MV-4-11 (cell line): ENCODE measurements around the gene PLTP.
A peak's percentile ranks its signal among the peaks of the same experiment; 100 is the strongest.
"Not testable (repeated sequence)": the region's sequence is repeated elsewhere in the genome, so short reads cannot be mapped to it uniquely, and the experiment has no call there.

Source experiments
- DNase-seq: peaks from one replicate; lab custom pipeline; 2025; lab: John Stamatoyannopoulos, UW

The PLTP gene, protein sequence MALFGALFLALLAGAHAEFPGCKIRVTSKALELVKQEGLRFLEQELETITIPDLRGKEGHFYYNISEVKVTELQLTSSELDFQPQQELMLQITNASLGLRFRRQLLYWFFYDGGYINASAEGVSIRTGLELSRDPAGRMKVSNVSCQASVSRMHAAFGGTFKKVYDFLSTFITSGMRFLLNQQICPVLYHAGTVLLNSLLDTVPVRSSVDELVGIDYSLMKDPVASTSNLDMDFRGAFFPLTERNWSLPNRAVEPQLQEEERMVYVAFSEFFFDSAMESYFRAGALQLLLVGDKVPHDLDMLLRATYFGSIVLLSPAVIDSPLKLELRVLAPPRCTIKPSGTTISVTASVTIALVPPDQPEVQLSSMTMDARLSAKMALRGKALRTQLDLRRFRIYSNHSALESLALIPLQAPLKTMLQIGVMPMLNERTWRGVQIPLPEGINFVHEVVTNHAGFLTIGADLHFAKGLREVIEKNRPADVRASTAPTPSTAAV

DNA sequence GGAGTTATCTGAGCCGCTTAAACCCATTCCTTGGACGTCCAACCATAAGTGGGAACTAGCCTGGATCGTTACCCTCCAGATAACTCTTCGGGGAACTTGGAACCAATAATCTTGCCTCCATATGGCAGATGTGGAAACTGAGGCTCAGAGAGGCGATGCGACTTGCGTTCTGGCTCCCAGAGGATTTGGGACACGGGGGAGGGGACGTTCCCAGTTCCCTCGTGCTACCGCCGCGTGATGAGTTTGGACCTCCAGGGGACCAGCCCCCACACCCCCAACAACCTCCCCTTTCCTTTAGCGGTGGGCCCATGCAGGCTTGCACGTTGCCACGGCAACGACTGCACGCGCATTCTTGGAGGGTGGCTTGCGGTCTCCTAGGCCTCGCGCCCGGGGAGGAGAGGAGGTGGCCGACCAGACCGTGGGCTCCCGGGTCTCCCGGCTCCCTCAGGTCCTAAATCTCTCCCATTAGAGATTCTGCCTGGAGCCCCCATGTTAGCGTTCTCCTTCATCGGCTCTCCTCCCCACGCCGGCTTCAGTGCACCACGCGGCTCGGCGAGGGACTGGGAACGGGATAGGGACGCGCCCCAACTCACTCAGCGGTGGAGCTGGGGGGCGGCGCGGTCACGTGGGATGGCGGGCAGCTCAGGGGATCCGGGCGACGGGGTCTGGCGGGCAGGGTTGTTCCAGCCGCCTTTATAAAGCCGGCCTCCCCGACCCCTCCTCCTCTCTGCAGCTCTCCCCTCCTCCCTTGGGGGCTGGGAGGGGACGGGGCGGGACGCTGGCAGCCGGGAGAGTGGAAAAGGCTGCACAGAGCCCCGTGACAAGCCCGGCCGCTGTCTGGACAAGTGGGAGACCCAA, at the start of gene PLTP:
PLTP (minus strand) TSS at position 670 of the 858 bp plus-strand sequence. CDS start 703 bp downstream, outside the sequence.
- no peak for DNase-seq

DNA sequence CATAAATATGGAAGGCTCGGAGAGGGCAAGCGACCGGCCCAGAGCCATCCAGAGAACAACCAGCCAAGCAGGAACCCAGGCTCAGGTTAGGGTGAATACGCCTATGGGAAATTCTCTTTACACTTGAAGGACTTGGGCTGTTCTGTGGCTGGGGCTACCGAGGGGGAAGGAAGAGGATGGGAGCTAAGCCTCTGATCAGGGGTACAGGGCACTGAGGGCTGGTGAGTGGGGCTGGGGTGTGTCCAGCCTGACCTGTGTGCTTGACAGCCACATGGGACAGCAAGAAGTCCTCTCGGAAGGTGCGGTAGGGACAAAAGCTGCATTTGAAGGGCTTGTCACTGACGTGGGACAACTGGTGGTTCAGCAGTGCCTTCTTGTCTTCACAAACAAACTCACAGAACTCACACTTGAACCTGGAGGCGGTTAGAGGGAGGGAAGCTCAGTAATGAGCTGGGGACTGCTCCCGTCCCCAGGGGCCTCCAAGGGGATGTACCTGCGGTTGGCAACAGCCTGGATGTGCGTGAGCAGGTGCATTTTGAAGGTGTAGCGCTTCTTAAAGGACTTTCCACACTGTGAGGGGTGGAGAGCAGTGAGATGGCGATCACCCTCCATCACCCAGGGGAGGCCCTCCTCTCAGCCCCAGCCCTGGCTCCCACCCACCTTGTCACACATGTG, 48.1 kb upstream of the PLTP start:
- no peak for DNase-seq

DNA sequence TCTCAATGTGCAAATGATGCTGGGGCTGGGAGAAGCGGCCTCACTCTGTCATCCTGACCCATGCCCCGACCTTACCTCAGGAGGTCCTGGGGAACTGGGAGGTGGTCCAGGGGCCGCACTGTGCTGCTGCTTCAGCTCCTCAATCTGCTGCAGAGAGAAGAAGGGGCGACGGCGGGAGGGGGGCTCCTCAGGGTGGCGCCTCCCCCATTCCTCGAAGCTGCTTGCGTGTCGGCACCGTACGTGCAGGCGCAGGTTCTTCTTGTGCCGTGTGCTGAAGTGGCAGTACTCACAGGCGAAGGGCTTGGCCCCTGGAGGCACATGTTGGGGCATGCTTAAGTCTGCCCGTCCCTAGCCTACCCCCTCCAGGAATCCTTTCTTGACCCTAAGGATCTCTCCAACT, 47.2 kb upstream of the PLTP start:
- no peak for DNase-seq

DNA sequence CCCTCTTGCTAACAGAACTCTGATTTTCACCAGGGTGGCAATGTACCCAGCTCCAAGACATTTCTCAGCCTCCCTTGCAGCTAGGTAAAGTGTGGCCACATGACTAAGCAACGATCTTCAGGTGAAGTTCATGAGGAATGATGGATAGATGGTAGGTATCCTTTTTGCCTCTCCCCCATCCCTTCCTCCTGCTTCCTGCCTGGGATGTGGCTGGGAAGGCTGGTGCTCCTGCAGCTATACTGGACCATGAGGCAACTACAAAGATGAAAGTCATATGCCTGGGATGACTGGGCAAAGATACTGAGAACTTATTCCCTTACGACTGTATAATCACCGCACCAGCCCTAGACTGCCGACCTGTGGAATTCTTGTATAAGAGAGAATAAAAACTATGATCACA, 46.6 kb upstream of the PLTP start:
- no peak for DNase-seq

DNA sequence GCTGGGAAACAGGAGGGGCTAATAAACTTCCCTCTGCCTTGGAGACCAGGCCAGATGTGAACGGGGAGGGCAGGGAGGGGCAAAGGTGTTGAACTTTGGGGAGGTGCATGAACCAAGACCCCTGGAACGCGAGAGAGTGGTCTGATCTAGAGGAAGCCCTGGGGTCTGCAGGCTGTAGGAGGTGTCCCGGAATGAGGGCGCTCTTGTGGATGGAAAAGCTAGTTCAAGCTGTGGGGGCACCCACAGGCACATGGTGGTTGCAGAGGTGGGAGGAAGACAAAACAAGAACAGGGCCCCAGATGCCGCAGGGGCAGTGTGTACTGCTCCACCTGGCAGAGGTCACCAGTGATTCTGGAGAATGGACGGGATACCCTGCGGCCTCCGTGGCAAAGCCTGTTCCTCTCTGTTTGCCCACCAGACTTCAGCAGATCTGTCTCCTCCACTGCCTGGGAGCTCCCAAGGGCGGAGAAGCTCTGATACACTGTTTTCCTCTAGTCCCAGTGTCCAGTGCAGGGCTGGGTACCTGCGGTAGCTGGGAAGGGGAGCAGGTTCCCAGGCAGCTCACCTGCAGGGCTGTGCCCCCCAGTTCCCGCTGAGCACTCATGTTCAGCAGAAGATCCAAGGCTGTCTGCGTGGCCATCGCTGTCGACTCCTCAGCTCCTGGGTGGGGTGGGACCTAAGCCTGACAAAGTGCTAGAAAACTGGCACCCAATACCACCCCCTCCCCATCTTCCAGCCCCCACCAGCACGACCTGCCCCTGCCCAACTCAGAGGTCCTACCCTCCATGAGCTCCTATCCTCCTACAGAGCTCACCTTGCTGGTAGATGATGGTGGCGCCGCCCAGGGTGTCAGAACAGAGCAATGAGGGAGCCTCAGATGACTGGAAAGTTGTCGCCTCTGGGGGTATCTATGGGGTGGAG, 45.3 kb upstream of the PLTP start:
- no peak for DNase-seq

DNA sequence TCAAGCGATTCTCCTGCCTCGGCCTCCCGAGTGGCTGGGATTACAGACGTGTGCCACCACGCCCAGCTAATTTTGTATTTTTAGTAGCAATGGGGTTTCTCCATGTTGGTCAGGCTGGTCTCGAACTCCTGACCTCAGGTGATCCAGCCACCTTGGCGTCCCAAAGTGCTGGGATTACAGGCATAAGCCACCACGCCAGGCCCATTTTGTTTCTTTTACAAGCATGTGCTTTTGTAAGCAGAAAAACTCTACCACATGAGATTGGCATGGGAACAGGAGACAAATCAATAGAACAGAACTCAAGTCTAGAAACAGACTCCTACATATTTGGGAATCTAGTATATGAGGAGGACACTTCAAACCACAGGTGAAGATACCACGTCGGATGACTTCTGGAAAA, 44.4 kb upstream of the PLTP start:
- DNase-seq: not testable (repeated sequence)

DNA sequence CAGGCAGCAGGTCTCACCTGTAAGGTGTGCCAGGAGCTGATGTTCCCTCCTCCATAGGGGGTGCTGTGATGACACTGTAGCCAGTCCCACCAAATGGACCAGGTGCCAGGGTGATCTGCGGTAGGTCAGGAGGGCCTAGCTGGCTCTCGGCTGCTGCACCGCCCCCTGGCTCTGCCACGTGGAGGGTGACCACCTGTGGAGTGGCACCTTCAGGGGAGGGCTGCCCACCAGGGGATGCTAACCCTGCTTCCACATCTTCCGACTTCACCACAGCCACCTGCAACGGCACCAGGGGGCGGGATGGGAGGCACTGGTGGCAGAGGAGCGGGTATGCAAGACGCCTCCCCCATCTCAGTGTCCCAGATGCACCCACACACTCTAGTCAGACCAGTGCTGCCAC, 41.7 kb upstream of the PLTP start:
- DNase-seq: no peak

DNA sequence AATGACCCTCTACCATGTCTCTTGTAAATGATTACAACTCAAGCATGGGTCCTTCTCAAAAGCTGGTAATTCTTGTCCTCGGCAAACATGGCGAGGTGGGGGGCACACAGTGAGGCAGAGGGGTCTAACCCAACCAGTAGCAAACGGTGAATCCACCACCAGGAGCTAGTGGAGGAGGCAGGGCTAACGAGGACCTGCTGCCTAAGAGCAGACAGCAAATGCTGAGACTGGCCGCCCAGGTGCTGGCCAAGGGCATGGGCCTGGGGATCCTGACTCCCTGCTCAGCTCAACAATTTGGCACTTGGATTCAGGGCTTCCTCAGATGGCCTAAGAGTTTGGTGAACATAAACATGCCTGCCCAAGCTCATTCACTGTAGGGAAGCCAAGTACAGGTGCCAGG, 40.9 kb upstream of the PLTP start:
- DNase-seq: no peak

DNA sequence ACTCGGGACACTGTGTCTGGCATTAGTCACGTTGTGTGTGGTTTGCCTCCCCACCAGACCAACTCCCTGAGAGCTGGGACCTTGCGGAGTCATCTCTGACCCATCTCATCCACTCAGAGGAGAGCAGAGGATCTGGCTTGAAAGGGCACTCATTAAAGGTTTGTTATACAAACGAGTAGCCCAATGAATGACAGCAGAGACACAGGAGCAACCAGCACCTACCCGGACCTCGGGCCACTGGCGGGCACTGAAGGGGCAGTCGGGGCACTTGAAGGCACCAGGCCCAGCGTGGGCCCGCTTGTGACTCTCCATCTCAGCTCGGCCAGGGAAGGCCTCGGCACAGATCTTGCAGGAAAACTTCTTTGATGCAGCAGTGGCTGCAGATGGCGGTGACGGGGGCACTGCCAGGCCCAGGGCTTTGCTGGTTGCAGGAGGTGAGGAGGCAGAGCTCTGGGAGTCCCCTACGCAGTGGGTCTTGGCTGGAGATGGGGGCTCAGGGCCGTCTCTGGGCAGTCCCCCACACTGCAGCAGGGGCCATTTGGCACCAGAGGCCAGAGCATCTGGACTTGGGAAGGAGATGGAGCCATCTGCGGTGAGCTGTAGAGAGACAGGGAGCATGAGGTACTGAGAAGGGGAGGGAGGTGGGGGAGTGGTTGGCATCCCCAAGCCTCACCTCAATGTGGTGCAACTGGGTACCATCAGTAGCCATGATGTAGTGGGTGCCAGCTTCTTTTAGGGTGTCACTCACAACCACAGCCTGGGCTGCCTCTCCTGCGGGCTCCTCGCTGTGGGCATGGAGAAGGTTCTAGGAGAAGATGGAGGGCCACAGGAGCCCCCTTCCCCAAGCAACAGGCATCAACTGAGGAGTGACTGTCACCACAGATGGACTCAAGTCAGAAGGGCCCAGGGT, 40.2 kb upstream of the PLTP start:
- DNase-seq: no peak

DNA sequence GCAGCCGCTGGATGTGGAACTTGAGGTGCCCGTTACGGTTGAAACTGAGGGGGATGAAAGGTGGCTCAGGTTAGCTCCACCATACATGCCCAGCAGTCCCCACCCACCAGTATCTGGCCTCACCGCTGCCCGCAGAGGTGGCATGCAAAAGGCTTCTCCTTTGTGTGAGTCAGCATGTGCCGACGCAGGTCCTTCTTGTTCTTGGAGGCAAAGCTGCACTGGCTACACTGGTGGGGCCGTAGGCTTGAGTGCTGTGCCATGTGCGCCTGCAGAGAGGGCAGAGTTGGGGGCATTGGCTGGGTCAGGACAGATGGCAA, 38.3 kb upstream of the PLTP start:
- DNase-seq: no peak

DNA sequence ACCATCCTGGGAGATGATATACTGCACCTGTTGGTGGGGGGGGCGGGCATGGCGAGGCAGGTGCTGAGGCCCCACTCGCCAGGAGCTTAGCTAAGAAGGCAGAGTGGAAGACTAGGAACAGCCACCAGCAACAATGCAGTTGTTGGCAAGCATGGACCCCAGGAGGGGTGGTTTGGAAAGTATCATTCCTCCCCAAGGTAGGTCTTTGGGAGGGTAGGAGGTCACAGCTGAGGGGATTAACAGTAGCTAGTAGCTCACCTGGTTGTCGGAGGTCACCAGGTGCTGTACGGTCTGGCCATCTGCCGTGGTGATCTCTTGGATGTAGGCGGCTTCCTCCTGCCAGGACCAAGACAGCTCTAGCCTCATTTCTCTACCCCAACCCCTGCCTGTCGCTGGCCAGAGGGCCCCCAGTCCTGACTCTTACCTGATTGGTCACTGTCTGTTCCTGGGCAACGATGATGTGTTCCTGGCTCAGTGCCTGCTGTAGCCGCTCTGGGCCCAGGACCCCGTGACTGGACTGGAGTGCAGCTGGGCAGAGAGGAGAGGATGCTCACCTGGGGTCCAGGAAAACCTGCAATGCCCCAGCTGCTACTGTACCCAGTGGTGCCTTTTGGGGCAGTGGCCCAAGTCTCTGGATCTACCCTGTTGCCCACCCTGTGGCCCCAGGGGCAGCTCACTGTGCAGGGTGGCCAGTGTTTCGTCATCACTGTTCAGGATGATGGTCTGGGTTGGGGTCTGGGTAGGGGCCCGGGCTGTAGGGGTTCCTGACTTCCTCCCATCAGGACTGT, 37.8 kb upstream of the PLTP start:
- DNase-seq: no peak

DNA sequence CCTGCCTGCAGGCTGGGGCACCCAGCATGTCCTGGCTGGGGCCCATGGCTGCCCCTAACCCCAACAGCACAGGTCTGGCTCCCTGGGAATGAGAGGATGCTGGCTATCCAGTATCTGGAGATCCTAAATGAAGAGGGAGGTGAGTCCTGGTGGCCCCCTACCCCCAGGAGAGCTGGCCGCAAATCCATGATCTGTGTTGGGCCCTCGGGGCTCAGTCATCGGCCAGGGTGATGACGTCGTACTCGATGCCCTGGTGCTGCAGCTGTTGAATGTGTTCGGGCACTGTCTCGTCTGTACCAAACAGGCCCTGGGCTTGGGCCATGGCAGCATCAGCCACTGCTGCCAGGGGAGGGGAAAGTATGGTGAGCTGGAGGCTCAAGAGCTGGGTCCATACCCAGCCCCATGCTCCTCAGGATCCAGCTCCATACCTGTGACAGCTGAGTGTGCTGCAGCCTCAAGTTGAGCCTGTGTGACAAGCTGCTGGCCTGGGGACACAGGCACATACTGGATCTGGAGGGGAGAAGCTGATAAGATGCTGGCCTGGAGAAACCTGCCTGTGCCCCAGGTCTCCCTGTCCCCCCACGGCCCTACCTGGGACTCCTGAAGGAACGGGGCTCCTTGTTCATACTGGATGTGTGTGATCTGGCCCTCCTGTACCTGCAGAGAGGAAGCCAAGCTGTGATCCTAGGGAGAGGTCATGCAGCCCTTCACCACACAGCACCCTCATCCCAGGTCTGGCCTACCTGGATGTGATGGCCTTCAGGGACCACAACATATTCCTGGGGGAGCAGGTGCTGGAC, 37.0 kb upstream of the PLTP start:
- no peak for DNase-seq

DNA sequence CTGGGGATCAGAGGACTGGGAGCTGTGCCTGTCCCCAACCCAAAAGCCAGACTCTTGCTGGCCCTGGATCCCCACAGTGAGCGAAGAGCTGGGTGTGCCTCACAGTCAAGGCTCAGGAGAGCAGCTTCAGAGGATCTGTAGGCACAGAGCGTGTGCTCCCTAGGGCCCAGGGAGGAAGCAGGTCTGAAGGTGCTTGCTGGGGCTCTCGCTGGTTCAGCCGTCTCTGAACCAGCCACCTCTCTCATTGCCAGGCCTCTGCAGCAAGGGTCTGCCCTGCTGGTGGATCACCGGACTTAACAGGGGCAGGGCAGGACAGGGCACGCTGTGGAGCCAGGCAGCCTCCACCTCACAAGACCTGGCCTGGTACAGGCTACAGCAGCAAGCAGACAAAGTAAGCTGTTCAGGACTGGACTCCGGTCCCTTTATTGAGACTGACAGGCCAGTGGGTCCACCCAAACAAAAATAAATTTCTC, 36.3 kb upstream of the PLTP start:
- no peak for DNase-seq

DNA sequence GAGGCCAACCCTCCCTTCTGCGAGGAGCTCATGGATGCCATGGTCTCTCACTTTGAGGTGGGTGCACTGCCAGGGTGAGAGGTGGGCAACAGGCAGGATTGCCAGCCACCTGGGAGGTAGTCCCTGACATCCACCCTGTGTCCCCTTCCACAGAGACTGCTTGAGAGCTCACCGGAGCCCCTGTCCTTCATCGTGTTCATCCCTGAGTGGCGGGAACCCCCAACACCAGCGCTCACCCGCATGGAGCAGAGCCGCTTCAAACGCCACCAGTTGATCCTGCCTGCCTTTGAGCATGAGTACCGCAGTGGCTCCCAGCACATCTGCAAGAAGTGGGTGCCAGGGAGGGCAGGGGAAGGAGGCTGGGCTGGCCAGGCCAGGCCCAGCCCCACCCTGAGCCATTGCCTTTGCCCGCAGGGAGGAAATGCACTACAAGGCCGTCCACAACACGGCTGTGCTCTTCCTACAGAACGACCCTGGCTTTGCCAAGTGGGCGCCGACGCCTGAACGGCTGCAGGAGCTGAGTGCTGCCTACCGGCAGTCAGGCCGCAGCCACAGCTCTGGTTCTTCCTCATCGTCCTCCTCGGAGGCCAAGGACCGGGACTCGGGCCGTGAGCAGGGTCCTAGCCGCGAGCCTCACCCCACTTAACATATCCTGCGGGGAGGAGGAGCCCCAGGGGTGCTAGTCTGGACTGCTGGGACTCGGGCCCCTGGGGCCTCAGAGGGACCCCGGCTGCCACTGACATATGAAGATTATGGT, 35.3 kb upstream of the PLTP start:
- no peak for DNase-seq

DNA sequence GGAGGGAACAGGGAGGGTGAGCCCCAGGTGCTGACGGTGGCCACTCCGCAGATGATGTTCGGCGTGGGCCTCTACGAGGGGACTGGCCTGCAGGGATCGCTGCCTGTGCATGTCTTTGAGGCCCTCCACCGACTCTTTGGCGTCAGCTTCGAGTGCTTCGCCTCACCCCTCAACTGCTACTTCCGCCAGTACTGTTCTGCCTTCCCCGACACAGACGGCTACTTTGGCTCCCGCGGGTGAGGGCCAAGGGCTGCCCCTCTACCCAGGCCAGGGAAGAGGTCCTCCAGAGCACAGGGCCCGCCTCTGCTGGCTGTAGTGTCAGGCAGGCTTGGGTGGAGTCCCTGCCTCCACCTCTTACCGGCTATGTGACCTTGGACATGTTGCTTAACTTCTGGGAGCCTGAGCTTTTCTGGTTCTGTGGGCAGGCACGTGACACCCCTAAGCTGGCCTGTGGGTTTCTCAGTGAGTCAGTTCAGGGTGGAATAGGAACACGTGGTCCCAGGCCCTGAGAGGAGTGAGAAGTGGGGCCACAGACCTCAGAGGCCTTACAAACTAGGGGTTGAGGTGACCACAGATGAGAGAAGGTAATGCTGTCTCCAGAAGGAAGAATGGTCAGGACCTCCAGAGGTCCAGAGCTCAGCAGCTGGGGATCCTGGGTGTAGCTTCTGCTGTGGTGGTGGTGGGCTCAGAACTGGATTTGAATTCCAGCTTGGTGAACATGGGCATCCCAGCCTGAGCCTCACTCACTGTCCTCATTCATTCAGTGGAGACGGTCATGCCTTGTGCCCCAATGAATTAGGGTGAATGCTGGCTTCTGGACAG, 34.4 kb upstream of the PLTP start:
- peak; percentile 99 for DNase-seq

DNA sequence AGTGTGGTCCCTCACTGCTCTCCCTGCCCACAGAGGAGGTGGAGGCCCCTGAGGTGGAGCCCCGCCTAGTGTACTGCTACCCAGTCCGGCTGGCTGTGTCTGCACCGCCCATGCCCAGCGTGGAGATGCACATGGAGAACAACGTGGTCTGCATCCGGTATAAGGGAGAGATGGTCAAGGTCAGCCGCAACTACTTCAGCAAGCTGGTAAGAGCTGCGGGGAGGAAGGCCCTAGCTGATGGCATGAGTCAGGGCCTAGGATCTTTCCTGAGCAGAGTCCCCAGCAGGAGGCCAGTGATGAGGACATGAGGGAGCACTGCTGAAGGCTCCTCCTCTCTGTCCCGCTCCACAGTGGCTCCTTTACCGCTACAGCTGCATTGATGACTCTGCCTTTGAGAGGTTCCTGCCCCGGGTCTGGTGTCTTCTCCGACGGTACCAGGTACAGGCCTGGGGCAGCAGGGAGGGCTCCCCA, 33.8 kb upstream of the PLTP start:
- DNase-seq: peak; percentile 90
